ENCODE measurements around the gene CARF.

DNA sequence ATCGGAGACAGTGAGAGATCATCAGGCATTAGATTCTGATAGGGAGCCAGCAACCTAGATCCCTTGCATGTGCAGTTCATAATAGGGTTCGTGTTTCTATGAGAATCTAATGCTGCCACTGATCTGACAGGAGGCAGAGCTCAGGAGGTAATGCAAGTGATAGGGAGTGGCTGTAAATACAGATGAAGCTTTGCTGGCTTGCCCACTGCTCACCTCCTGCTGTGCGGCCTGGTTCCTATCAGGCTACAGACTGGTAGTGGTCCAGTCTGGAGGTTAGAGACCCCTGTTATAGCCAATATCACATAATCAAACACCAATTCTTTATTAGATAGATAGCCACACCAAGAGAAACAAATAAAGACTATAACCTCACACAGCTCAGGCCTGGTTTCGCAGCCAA, 51.6 kb downstream of the CARF start:
- no peak for TF ChIP-seq CTCF (conservative IDR thresholded peaks at IDR 0.05 in 1 of 2, IDR thresholded peaks at IDR 0.05 in 1 of 2; ENCODE audit: low read depth in 1 of 2, low read length in 2 of 2)
- no peak for TF ChIP-seq EZH2 (IDR thresholded peaks at IDR 0.05; ENCODE audit: low read length, missing control alignments)

Data from fibroblast of lung (primary cell).